Measurements from ENCODE around the gene PTPRN2.

DNA sequence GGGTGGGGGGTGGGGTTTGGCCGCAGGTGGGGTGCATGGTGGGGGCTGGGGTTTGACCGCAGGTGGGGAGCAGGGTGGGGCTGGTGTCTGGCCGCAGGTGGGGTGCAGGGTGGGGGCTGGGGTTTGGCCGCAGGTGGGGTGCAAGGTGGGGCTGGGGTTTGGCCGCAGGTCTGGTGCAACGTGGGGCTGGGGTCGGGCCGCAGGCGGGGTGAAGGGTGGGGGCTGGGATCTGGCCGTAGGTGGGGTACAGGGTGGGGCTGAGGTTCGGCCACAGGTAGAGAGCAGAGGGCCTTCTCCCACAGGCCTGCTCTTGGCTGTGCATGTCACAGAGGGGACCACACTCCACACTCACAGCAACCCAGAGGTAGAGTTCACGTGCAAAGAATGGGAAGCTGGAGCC lies 586.6 kb downstream of the PTPRN2 start:
- TF ChIP-seq, protein P1, sequence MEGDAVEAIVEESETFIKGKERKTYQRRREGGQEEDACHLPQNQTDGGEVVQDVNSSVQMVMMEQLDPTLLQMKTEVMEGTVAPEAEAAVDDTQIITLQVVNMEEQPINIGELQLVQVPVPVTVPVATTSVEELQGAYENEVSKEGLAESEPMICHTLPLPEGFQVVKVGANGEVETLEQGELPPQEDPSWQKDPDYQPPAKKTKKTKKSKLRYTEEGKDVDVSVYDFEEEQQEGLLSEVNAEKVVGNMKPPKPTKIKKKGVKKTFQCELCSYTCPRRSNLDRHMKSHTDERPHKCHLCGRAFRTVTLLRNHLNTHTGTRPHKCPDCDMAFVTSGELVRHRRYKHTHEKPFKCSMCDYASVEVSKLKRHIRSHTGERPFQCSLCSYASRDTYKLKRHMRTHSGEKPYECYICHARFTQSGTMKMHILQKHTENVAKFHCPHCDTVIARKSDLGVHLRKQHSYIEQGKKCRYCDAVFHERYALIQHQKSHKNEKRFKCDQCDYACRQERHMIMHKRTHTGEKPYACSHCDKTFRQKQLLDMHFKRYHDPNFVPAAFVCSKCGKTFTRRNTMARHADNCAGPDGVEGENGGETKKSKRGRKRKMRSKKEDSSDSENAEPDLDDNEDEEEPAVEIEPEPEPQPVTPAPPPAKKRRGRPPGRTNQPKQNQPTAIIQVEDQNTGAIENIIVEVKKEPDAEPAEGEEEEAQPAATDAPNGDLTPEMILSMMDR (IDR thresholded peaks at IDR 0.05; ENCODE audit: control extremely low read depth in 1 of 3, insufficient read depth in 1 of 3, low read depth in 1 of 3, low read length in 3 of 3), result no peak
- TF ChIP-seq POLR2A (IDR thresholded peaks at IDR 0.05; ENCODE audit: control extremely low read depth in 1 of 2, low read depth in 2 of 2, low read length in 2 of 2), result no peak
- no peak for TF ChIP-seq BCL11A (IDR thresholded peaks at IDR 0.05; ENCODE audit: low read depth in 2 of 2, low read length in 2 of 2)
- TF ChIP-seq SP1 (IDR thresholded peaks at IDR 0.05; ENCODE audit: low read depth, low read length), result no peak
- no peak for TF ChIP-seq EP300 (IDR thresholded peaks at IDR 0.05; ENCODE audit: borderline replicate concordance in 1 of 2, low read depth in 2 of 2, low read length in 2 of 2)
- TF ChIP-seq CEBPB (IDR thresholded peaks at IDR 0.05; ENCODE audit: low read depth, low read length), result no peak
- TF ChIP-seq JUN (IDR thresholded peaks at IDR 0.05; ENCODE audit: low read depth, low read length), result no peak
- TF ChIP-seq CBX8 (IDR thresholded peaks at IDR 0.05; ENCODE audit: borderline replicate concordance, low read depth, low read length), result no peak
- TF ChIP-seq TAF1 (IDR thresholded peaks at IDR 0.05; ENCODE audit: low read depth, low read length), result no peak
- no peak for TF ChIP-seq ZNF274 (IDR thresholded peaks at IDR 0.05; ENCODE audit: borderline replicate concordance, extremely low read depth, low read length)
- no peak for TF ChIP-seq EZH2 (IDR thresholded peaks at IDR 0.05; ENCODE audit: low read depth, low read length, severe bottlenecking)
- TF ChIP-seq, protein P2, sequence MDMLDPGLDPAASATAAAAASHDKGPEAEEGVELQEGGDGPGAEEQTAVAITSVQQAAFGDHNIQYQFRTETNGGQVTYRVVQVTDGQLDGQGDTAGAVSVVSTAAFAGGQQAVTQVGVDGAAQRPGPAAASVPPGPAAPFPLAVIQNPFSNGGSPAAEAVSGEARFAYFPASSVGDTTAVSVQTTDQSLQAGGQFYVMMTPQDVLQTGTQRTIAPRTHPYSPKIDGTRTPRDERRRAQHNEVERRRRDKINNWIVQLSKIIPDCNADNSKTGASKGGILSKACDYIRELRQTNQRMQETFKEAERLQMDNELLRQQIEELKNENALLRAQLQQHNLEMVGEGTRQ (IDR thresholded peaks at IDR 0.05; ENCODE audit: low read length), result no peak

Measured in H1 (cell line).